Measurements from ENCODE around the gene F2RL1.

- TF ChIP-seq CTCF (IDR thresholded peaks at IDR 0.05; ENCODE audit: insufficient read depth, low read depth, low read length) = no peak
- TF ChIP-seq EZH2 (IDR thresholded peaks at IDR 0.05; ENCODE audit: insufficient read depth, low read length) = no peak
Measured at GRCh38 chr5:76816110-76816831, 2.6 kb upstream of the F2RL1 start.
